Measurements from ENCODE around the gene FAM78B.

DNA sequence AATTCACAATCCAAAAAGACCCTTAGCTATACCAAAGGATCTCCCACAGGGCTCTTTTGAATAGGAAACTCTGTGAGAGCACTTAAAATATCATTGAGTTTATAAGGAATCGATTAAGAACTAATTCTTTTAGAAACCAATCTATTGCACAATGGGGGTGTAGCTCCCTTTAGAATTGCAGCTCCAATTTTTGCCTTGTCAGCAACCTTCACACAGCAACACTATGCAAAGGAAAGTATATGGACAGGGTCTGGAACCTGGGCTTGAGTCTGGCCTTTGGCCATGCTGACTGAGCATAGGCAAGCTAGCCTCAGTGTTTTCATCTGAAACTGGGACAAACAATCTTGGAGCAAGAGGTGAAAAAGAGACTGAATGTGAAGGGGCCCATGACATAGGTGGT is 17.2 kb upstream of the FAM78B start:
- TF ChIP-seq, protein P1, sequence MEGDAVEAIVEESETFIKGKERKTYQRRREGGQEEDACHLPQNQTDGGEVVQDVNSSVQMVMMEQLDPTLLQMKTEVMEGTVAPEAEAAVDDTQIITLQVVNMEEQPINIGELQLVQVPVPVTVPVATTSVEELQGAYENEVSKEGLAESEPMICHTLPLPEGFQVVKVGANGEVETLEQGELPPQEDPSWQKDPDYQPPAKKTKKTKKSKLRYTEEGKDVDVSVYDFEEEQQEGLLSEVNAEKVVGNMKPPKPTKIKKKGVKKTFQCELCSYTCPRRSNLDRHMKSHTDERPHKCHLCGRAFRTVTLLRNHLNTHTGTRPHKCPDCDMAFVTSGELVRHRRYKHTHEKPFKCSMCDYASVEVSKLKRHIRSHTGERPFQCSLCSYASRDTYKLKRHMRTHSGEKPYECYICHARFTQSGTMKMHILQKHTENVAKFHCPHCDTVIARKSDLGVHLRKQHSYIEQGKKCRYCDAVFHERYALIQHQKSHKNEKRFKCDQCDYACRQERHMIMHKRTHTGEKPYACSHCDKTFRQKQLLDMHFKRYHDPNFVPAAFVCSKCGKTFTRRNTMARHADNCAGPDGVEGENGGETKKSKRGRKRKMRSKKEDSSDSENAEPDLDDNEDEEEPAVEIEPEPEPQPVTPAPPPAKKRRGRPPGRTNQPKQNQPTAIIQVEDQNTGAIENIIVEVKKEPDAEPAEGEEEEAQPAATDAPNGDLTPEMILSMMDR (IDR thresholded peaks at IDR 0.05) = no peak
- no peak for TF ChIP-seq POLR2A (IDR thresholded peaks at IDR 0.05)

Measured in heart left ventricle (tissue), 13 donors.